SKM-1 (cell line): ENCODE measurements around the gene SSC4D.
"Not testable (repeated sequence)": the region's sequence is repeated elsewhere in the genome, so short reads cannot be mapped to it uniquely, and the experiment has no call there.

Experiments used
- DNase-seq: peaks from one replicate; lab custom pipeline; 2025; ENCODE audit not compliant: unreplicated experiment; lab: John Stamatoyannopoulos, UW

SSC4D gene

GRCh38 chr7:76409537-76409936 is at the start of gene SSC4D:
SSC4D (minus strand) TSS chr7:76409697; CDS start chr7:76404439, 5,258 bp downstream.
- DNase-seq: no peak

DNA sequence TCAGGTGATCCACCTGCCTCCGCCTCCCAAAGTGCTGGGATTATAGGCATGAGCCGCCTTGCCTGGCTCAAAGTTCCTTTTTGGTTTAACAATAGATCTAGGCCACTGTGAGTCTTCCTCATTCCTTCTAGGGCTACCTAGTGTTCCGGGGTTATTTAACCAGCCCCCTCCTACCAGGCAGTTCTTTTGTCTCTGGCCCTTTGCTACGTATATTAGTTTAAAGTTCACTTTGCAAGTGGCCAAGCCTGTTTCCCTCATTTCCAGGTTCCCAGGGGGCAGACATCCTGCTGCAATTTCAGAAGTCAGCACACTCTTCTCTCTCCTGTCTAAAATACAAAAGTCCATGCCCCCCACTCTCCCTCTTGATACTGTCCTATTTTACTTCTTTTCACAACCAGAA is 49.0 kb upstream of the SSC4D start:
- DNase-seq: not testable (repeated sequence)

GRCh38 chr7:76457017-76457416 is 47.5 kb upstream of the SSC4D start:
- not testable (repeated sequence) for DNase-seq

DNA sequence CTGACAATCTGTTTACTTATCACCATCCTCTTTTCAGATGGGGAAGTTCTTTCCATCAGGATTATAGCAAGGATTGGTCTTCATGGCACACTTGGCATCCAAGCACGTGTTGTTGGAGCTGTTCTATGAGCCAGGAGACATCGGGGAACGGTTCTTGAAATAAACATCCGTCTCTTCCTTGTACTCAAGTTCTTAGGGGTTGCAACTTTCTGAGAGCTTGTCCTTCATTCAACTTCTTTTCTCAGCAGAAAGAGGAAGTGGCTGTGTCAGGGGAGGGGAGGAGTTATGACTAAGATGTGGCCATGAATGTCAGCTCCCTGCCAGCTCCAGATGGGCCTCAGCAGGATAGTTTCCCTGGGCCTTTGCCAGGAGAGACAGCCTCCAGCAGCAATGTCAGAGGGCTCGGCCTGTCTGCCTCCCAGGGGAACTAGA is 36.1 kb upstream of the SSC4D start:
- peak; percentile 39 for DNase-seq

- not testable (repeated sequence) for DNase-seq
Observed at GRCh38 chr7:76443846-76444245, 34.3 kb upstream of the SSC4D start.

- not testable (repeated sequence) for DNase-seq
Observed at GRCh38 chr7:76442664-76443446, 33.4 kb upstream of the SSC4D start.

DNA sequence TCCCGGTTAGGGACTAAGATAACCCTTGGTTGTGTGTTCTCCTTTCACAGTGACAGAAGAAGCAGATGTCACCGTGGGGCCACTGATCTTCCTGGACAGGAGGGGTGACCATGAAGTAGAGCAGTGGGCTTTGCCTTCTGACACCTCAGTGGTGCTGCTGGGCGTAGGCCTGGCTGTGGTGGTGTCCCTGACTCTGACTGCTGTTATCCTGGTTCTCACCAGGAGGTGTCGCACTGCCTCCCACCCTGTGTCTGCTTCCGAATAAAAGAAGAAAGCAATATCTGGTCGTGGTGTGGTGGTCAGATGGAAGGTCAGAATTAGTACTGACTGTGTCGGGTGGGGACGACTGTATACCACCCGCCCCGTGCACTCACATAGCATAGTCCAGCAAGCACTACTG is 32.3 kb upstream of the SSC4D start:
- not testable (repeated sequence) for DNase-seq

GRCh38 chr7:76440404-76440803 is 30.9 kb upstream of the SSC4D start:
- not testable (repeated sequence) for DNase-seq

DNA sequence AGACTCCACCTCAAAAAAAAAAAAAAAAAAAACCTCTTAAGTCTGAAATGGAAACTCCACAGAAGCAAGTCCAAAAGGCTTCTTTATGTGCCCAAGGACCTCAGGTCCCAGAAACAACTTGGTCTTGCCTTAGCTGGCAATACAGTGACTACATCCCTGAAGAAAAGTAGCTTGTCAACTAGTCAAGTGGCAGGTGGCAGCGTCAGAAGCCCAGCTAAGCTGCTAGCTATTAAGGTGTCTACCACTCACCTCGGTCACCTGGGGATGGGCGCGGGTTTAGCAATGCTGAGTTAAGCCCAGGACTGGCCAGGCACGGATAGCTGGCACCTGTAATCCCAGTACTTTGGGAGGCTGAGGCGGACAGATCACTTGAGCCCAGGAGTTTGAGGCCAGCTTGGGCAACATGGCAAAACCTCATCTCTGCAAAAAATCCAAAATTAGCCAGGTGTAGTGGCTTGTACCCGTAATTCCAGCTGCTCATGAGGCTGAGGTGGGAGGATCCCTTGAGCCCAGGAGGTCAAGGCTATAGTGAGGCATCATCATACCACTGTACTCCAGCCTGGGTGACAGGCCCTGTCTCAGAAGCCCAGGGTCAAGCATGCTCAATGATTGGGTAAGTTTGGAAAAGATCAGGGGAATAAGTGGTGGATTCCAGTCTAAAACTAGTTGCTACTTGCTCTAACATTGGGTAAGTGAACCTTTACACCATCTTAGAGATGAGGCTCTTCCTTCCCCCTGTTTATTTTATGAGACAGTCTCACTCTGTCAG is 29.8 kb upstream of the SSC4D start:
- DNase-seq: not testable (repeated sequence)

DNA sequence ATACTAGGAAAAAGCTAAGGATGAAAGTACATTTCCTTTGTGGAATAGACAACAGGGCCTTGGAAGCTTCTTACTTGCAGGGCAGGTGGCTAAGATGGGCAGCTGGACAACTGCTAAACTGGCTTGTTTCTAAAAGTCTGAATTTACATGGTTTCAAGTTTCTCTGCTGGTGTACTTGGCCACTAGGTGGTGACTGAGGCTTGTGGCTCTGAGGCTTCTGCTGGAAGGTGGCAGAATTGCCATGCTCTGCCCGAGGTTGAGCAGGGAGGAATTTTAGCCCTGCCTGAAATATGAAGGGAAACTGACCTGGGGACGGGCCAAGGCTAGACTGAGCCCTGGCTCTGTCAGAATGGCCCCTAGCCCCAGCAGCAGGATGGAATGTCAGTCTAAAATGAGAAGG is 28.4 kb upstream of the SSC4D start:
- DNase-seq: not testable (repeated sequence)

- no peak for DNase-seq
Observed at GRCh38 chr7:76430836-76431235, 21.3 kb upstream of the SSC4D start.

GRCh38 chr7:76430211-76430610 is 20.7 kb upstream of the SSC4D start:
- DNase-seq: no peak

- no peak for DNase-seq
Observed at GRCh38 chr7:76428868-76429805, 19.6 kb upstream of the SSC4D start.

DNA sequence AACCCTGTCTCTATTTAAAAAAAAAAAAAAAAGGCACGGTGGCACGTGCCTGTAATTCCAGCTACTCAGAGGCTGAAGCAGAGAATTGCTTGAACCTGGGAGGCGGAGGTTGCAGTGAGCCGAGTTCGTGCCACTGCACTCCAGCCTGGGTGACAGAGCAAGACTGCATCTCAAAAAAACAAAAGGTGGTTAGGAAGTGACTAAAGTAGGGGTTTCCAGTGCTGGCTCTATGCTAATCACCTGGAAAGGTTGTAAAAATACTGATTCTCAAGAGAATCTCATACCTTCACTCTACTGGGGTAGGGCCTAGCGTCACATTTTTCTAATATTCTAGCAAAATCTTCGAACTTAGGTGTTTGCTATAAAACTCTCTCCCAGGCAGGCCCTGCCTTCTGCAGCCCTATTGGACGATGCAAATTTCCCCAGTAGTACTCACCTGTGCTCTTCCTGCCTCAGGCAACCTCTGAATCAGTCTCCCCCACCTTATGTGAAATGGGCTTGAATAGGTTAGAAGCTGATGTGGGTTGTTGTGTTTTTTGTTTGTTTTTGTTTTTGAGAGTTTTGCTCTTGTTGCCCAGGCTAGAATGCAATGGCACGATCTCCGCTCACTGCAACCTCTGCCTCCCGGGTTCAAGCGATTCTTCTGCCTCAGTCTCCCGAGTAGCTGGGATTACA is 18.8 kb upstream of the SSC4D start:
- no peak for DNase-seq

- no peak for DNase-seq
Observed at GRCh38 chr7:76427635-76428034, 18.1 kb upstream of the SSC4D start.

DNA sequence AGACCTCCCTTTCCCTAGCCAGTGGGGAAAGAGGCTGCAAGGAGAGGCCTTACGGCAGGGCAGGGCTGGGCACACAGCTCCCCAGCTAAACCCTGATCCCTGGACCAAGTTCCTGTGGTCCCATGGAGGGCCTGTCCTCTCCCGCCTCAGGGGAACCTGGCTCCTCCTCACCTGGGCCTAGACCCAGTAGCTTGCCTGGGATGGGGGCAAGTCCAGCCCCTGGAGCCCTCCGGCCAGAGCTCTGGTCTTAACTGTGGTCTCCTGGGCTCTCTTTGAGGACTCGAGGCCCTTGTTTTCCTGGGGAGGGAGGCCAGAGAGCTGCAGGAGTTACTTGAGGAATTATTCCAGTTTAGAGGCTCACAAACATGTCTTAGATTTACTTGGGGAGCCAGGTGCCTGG is 16.7 kb upstream of the SSC4D start:
- no peak for DNase-seq

DNA sequence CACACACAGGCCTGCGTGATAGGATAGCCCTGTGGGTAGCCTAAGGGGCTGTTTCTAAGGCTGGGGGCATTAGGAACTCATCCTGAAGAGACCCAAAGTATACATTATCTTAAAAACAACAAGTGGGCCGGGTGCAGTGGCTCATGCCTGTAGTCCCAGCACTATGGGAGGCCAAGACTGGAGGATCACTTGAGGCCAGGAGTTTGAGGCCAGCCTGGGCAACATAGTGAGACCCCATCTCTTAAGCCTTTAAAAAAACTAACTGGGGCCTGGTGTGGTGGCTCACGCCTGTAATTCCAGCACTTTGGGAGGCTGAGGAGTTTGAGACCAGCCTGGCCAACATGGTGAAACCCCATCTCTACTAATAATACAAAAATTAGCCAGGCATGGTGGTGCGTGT is 16.1 kb upstream of the SSC4D start:
- DNase-seq: not testable (repeated sequence)

GRCh38 chr7:76425156-76425555 is 15.7 kb upstream of the SSC4D start:
- DNase-seq: no peak

GRCh38 chr7:76424413-76425111 is 15.1 kb upstream of the SSC4D start, which contains the start of gene ZP3:
ZP3 (plus strand) TSS chr7:76424950; CDS start chr7:76424965, 15 bp downstream.
- no peak for DNase-seq
